ENCODE results near the gene CPNE2.

The CPNE2 gene

DNA sequence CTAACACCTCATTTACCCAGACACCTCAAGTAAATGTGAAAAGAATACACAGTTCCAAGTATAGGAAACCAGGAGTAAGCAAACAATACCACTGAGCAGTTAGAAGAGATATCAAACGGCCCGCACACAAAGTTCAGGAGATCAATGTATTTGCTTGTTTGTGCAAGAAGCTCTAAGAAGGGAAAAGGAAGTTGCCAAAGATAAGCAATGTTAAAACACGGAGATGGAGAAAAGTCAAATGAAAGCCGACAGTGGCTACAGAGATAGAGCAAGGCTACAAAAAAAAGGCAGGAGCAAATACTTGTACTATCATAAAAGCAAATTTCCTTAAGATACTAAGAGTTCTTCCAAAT is 63.9 kb downstream of the CPNE2 start:
- TF ChIP-seq, protein P1, sequence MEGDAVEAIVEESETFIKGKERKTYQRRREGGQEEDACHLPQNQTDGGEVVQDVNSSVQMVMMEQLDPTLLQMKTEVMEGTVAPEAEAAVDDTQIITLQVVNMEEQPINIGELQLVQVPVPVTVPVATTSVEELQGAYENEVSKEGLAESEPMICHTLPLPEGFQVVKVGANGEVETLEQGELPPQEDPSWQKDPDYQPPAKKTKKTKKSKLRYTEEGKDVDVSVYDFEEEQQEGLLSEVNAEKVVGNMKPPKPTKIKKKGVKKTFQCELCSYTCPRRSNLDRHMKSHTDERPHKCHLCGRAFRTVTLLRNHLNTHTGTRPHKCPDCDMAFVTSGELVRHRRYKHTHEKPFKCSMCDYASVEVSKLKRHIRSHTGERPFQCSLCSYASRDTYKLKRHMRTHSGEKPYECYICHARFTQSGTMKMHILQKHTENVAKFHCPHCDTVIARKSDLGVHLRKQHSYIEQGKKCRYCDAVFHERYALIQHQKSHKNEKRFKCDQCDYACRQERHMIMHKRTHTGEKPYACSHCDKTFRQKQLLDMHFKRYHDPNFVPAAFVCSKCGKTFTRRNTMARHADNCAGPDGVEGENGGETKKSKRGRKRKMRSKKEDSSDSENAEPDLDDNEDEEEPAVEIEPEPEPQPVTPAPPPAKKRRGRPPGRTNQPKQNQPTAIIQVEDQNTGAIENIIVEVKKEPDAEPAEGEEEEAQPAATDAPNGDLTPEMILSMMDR (IDR thresholded peaks at IDR 0.05; ENCODE audit: low read depth, low read length) = no peak
- H3K9me3 ChIP-seq = no peaks in the 10 kb centered on the region
- DNase-seq = no peak
- no peak overlapping the region for H3K4me3 ChIP-seq (ENCODE audit: low read depth, low read length)
- no peaks in the 10 kb centered on the region for H3K4me1 ChIP-seq
- no peaks in the 10 kb centered on the region for H3K27me3 ChIP-seq
- H3K36me3 ChIP-seq = peaks cover 70% of the 10 kb centered on the region

DNA sequence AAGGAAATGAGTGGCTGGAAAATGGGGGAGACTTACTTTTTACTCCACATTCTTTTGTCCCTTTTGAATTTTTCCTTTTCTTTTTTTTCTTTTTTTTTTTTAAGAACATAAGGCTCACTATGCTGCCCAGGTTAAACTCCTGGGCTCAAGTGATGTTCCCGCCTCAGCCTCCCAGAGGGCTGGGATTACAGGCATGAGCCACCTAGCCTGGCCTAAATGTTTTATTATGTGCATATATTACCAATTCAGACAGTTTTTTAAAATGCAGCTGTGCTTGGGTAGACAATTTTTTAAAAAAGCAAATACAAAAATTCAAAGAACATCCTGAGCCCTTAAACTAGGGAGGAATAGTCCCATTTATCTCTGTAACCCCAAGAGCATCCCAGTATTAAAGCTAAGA is 65.2 kb downstream of the CPNE2 start:
- no peak for DNase-seq
- Histone ChIP-seq H3K9me3 (no peaks in the 10 kb centered on the region), H3K4me1 (no peaks in the 10 kb centered on the region), H3K4me3 (ENCODE audit: low read depth, low read length) (no peak overlapping the region), H3K27me3 (no peaks in the 10 kb centered on the region), H3K36me3 (peaks cover 65% of the 10 kb centered on the region)
- TF ChIP-seq, protein P1 (IDR thresholded peaks at IDR 0.05; ENCODE audit: low read depth, low read length) = no peak

DNA sequence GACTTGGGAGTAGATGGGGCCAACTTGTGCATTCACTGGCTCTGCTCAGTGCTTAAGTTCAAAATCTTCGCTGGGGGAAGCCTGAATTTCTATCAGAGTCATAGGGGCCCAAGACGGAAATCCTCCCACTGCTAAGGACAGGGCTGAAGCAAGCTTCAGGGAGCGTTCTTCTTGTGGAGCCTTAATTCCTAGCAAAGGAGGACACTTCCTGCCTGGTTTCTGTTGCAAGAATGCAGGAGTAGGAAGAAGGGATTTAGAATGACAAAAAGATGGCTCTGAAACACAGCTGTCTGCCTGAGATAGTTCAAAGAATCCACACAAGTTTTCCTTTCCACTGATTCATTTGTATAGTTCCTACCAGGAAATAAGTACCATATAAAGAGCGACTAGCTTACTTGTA is 67.1 kb downstream of the CPNE2 start:
- TF ChIP-seq, protein P1 (IDR thresholded peaks at IDR 0.05; ENCODE audit: low read depth, low read length) = no peak
- Histone ChIP-seq H3K9me3 (no peaks in the 10 kb centered on the region), H3K36me3 (peaks cover 69% of the 10 kb centered on the region), H3K4me3 (ENCODE audit: low read depth, low read length) (no peak overlapping the region), H3K4me1 (no peaks in the 10 kb centered on the region), H3K27me3 (no peaks in the 10 kb centered on the region)
- DNase-seq = no peak

DNA sequence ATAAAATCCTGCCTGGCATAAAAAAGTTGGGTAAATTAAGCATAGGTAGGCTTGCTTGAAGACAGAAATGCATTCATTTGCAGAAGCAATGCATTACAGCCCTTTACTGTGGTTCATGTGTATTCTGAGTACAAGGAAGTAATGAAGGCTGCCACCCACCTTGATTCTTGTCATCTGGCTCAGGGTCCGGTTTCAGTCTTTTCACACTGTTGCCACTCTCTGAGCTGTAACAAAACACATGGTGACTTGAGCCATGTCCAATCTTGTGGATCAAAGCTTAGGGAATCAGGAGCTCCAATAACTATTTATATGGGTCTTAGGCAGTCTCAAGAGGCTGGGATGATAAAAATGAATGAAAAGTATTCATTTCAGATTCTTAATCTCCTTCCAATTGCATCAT is 71.5 kb downstream of the CPNE2 start:
- Histone ChIP-seq H3K27me3 (no peaks in the 10 kb centered on the region), H3K4me1 (peaks cover 5% of the 10 kb centered on the region; the same call in 1 of the 2 replicates), H3K36me3 (peaks cover 59% of the 10 kb centered on the region), H3K4me3 (ENCODE audit: low read depth, low read length) (no peak overlapping the region), H3K9me3 (no peaks in the 10 kb centered on the region)
- no peak for DNase-seq
- TF ChIP-seq, protein P1 (IDR thresholded peaks at IDR 0.05; ENCODE audit: low read depth, low read length) = no peak

DNA sequence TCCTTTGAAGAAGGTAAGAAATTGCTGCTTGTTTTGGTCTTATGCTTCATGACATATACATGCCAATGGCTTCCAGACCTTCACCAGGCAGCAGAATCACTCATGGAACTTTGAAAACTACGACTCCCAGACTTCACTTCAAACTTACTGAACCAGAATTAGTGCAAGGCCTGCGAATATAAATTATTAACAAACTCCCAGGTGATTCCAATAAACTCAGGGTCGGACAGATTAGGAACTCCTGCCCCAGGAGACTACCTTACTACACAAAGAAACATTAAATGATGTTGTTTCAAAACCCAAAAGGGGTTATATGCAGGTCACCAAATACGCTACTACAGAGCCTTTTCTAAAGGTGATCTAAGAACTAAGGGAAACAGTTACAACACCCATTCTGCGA is 73.1 kb downstream of the CPNE2 start:
- no peak for DNase-seq
- Histone ChIP-seq H3K4me1 (peaks cover 5% of the 10 kb centered on the region; the same call in 1 of the 2 replicates), H3K4me3 (ENCODE audit: low read depth, low read length) (no peak overlapping the region), H3K27me3 (no peaks in the 10 kb centered on the region), H3K36me3 (peaks cover 64% of the 10 kb centered on the region), H3K9me3 (no peaks in the 10 kb centered on the region)
- TF ChIP-seq, protein P1 (IDR thresholded peaks at IDR 0.05; ENCODE audit: low read depth, low read length) = no peak

DNA sequence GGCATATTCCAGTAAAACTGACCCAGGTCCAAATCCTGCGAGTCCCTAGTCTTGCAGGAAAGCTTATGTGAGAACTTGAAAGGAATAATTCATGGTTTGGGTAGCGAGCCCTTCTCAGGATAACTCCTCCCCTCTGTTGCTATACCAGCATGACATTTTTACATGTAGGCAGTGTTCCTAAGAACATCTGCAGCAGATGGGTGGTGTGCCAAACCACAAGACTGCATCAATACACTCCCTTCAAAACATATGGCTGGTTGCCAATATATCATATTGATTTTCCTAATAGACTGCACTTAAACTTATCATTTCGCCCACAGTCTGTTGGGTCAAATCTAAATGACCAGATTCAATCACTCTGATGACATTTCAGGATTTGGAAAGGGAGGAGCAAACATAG is 73.6 kb downstream of the CPNE2 start:
- H3K27me3 ChIP-seq = no peaks in the 10 kb centered on the region
- no peak overlapping the region for H3K4me3 ChIP-seq (ENCODE audit: low read depth, low read length)
- no peaks in the 10 kb centered on the region for H3K9me3 ChIP-seq
- H3K4me1 ChIP-seq = peaks cover 5% of the 10 kb centered on the region; the same call in 1 of the 2 replicates
- no peak for DNase-seq
- TF ChIP-seq, protein P1 (IDR thresholded peaks at IDR 0.05; ENCODE audit: low read depth, low read length) = no peak
- peaks cover 62% of the 10 kb centered on the region for H3K36me3 ChIP-seq

All from BE2C (cell line).